Spleen (tissue), 7 donors: ENCODE data around the gene LCNL1.

Experiments used
- POLR2A ChIP-seq, 3 donors: fragments of 450-650 bp; IDR thresholded peaks; one replicate each; pipeline ENCODE4 v1.5.1; 2017; ENCODE audit warnings: antibody characterized with exemption in 3 of 3, mild to moderate bottlenecking in 1 of 3
- TF ChIP-seq, protein P1 (sequence below), 11 experiments: fragments of 200-600 bp in 7 of 11; fragments of 450-650 bp in 4 of 11; sonication (generic) in 4 of 11; IDR thresholded peaks in 8 of 11; conservative IDR thresholded peaks in 3 of 11; 1 replicate in 7 of 11; 2 replicates in 4 of 11; pipeline versions ENCODE4 v1.4.0 to v1.8.0; 2016 to 2021; ENCODE audit warnings: antibody characterized with exemption in 11 of 11, inconsistent platforms in 4 of 11, mild to moderate bottlenecking in 1 of 11
- donor health status: DM: no; HTN: no; CAD: no; lungs with moderate emphysema.
- donor health status: DM: no; HTN: no; CAD: no.
- donor health status: DM: no; HTN: no; CAD: no.

DNA sequence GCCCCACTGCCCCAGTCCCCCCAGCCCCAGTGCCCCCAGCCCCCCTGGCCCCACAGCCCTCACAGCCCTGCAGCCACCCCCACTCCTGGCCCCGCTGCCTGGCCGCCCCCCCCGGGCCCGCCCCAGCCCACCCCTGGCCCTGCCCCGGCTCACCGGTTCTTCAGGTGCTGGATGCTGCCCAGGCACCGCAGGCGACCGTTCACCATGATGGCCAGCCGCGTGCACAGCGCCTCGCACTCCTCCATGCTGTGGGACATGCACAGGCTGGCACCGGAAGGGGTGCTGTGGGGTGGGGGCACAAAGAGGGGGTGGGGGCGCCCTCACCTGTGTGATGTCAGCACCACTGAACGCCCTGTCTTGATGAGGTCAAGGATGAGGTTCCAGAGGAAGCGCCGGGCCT lies 26.4 kb downstream of the LCNL1 start:
- TF ChIP-seq POLR2A (IDR thresholded peaks at IDR 0.05), result no peak
- TF ChIP-seq, protein P1, sequence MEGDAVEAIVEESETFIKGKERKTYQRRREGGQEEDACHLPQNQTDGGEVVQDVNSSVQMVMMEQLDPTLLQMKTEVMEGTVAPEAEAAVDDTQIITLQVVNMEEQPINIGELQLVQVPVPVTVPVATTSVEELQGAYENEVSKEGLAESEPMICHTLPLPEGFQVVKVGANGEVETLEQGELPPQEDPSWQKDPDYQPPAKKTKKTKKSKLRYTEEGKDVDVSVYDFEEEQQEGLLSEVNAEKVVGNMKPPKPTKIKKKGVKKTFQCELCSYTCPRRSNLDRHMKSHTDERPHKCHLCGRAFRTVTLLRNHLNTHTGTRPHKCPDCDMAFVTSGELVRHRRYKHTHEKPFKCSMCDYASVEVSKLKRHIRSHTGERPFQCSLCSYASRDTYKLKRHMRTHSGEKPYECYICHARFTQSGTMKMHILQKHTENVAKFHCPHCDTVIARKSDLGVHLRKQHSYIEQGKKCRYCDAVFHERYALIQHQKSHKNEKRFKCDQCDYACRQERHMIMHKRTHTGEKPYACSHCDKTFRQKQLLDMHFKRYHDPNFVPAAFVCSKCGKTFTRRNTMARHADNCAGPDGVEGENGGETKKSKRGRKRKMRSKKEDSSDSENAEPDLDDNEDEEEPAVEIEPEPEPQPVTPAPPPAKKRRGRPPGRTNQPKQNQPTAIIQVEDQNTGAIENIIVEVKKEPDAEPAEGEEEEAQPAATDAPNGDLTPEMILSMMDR (IDR thresholded peaks at IDR 0.05 in 8 of 11, conservative IDR thresholded peaks at IDR 0.05 in 3 of 11), result no peak
